DND-41 (cell line): ENCODE results near the gene CFAP47.

Experiments used
- EZH2 ChIP-seq: IDR thresholded peaks from 3 replicates; pipeline ENCODE4 v1.6.1; 2012; ENCODE audit warnings: borderline replicate concordance, low read depth, mild to moderate bottlenecking, moderate library complexity, low read length, inconsistent platforms; ENCODE audit not compliant: severe bottlenecking
- TF ChIP-seq, protein P1 (sequence below): IDR thresholded peaks from 2 replicates; pipeline ENCODE4 v1.5.1; 2012; ENCODE audit warnings: borderline replicate concordance, low read length, moderate library complexity, mild to moderate bottlenecking; ENCODE audit not compliant: poor library complexity, severe bottlenecking; ENCODE audit errors: extremely low read depth

DNA sequence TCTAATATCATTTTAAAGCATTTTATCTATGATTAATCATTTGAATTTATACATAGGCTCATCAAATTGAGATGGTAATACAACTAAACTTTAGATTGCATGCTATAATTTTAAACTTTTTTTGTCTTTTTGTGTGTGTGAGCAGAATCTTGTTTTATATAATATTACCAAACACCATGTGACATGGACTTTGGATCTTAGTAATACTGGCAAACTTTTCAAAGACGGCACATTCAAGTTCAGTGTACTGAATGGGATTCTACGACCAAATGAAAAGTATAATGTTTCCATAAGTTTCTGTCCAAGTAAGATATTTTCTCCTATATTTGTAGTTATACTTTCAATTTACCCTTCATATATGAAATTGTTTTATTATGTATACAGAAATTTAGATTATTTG is 116.0 kb downstream of the CFAP47 start:
- TF ChIP-seq, protein P1, sequence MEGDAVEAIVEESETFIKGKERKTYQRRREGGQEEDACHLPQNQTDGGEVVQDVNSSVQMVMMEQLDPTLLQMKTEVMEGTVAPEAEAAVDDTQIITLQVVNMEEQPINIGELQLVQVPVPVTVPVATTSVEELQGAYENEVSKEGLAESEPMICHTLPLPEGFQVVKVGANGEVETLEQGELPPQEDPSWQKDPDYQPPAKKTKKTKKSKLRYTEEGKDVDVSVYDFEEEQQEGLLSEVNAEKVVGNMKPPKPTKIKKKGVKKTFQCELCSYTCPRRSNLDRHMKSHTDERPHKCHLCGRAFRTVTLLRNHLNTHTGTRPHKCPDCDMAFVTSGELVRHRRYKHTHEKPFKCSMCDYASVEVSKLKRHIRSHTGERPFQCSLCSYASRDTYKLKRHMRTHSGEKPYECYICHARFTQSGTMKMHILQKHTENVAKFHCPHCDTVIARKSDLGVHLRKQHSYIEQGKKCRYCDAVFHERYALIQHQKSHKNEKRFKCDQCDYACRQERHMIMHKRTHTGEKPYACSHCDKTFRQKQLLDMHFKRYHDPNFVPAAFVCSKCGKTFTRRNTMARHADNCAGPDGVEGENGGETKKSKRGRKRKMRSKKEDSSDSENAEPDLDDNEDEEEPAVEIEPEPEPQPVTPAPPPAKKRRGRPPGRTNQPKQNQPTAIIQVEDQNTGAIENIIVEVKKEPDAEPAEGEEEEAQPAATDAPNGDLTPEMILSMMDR: no peak
- no peak for TF ChIP-seq EZH2
